Measurements from ENCODE around the gene DBNL.
A peak's percentile ranks its signal among the peaks of the same experiment; 100 is the strongest.
"Not testable (repeated sequence)": the region's sequence is repeated elsewhere in the genome, so short reads cannot be mapped to it uniquely, and the experiment has no call there.

DNA sequence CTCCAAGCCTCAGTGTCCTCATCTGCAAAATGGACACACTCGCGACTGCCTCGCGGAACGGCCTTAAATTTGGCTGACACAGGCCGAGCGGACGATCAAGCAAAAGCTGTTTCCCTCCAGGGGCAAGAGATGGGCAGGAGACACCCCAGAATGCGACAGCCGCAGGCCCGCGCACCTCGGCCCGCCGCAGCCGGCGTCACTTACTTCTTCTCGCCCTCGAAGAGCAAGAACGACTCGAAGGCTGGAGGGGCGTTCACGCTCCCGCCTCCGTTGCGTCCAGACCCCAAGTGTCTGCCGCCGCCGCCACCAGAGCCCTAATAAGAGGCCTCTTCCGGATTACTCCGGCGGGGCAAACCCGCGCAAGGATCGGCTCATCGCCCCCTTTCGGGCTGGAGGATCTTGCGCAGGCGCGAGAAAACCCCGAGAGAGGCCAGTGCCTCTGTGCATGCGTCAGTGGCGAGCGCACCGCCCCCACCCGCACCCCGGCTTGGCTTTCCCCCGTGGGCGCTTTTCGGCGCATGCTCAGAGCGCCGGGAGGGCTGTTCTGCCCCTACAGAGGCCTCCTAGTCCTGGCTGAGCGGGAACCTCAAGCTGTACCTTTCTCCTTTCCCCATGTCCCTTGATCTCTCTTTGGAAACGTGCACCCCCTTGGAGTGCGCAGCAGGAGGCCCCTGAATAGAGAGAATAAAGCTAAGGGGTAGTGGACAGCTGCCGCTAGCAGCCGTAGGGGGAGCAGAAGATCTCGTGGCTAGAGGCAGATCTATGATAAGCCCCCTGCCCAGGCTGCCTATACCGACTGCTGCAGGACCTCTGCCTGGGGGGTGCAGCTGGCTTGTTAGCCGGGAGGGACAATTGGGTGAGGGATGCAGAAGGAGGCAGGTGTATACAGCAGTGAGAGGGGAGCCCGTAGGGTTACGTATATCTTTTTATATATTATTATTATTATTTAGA, 25.4 kb upstream of the DBNL start:
- TF ChIP-seq CTCF (IDR thresholded peaks at IDR 0.05): peak; percentile 42 to 93 (median 76)
- TF ChIP-seq POLR2AphosphoS5 (IDR thresholded peaks at IDR 0.05): peak; percentile 68 to 82
- not testable (repeated sequence) for TF ChIP-seq EP300 (IDR thresholded peaks at IDR 0.05)
- peak in 2 of 4 donors; percentile 64 to 80 for TF ChIP-seq POLR2A (IDR thresholded peaks at IDR 0.05)

Data from upper lobe of left lung (tissue), 4 donors.